ENCODE data around the gene FRS2.

FRS2 gene

GRCh38 chr12:69500631-69501030 is 30.4 kb downstream of the FRS2 start:
- DNase-seq = no peak

GRCh38 chr12:69501154-69501895 is 31.1 kb downstream of the FRS2 start:
- DNase-seq = no peak

- DNase-seq = no peak
These were observed 32.3 kb downstream of the FRS2 start for GRCh38 chr12:69502345-69503081.

GRCh38 chr12:69508091-69508490 is 37.9 kb downstream of the FRS2 start:
- DNase-seq = no peak

- DNase-seq = no peak
These were observed 38.4 kb downstream of the FRS2 start for GRCh38 chr12:69508621-69509020.

GRCh38 chr12:69509308-69509736 is 39.1 kb downstream of the FRS2 start:
- no peak for DNase-seq

- DNase-seq = no peak
These were observed 40.0 kb downstream of the FRS2 start for GRCh38 chr12:69509904-69510827.

GRCh38 chr12:69511016-69511415 is 40.8 kb downstream of the FRS2 start:
- DNase-seq = no peak

- DNase-seq = no peak
These were observed 41.5 kb downstream of the FRS2 start for GRCh38 chr12:69511469-69512267.

GRCh38 chr12:69512820-69513219 is 42.6 kb downstream of the FRS2 start:
- DNase-seq = no peak

- no peak for DNase-seq
These were observed 43.1 kb downstream of the FRS2 start for GRCh38 chr12:69513297-69513696.

GRCh38 chr12:69514111-69514510 is 43.9 kb downstream of the FRS2 start:
- no peak for DNase-seq

GRCh38 chr12:69514845-69515244 is 44.7 kb downstream of the FRS2 start:
- no peak for DNase-seq

GRCh38 chr12:69515394-69515930 is 45.3 kb downstream of the FRS2 start:
- DNase-seq = no peak

- no peak for DNase-seq
These were observed 46.8 kb downstream of the FRS2 start for GRCh38 chr12:69516950-69517349.

GRCh38 chr12:69517406-69517805 is 47.2 kb downstream of the FRS2 start:
- DNase-seq = no peak

GRCh38 chr12:69519871-69520270 is 49.7 kb downstream of the FRS2 start:
- no peak for DNase-seq

GRCh38 chr12:69523433-69524330 is 53.5 kb downstream of the FRS2 start:
- no peak for DNase-seq

GRCh38 chr12:69524331-69524630 is 54.1 kb downstream of the FRS2 start:
- DNase-seq = no peak

All from amygdala (tissue), 56 donors.